ENCODE measurements around the gene TYR.
"Not testable (repeated sequence)": the region's sequence is repeated elsewhere in the genome, so short reads cannot be mapped to it uniquely, and the experiment has no call there.

TYR gene

DNA sequence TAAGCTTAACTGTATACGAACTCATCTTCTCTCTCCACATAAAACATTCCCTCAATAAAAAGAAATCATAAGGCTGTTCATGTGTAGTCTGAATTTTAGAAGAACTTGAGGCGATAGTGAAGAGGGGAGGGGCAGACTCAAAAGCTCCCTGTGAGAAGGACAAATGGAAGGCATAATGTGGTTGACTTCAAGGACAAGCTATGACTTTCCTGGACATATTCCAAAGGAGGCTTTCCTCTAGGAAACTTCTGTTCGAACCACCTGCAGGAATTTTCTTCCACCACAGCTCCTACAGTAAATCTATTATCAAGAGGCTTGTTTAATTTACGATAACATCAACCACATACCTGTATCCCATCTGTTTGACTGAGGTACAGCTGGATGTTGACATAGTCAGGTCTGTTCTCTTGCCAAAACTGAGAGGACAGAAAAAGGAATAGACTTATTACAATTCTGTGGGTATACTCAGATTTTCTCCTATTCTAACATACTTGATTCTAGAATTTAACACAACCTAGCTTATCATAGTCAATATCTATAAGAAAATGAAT, 159.5 kb downstream of the TYR start:
- DNase-seq; in situ Hi-C loops (cut with MboI; ENCODE audit: low pct_unique_long_range_greater_than_20kb, low sequenced_read_pairs): not testable (repeated sequence)

DNA sequence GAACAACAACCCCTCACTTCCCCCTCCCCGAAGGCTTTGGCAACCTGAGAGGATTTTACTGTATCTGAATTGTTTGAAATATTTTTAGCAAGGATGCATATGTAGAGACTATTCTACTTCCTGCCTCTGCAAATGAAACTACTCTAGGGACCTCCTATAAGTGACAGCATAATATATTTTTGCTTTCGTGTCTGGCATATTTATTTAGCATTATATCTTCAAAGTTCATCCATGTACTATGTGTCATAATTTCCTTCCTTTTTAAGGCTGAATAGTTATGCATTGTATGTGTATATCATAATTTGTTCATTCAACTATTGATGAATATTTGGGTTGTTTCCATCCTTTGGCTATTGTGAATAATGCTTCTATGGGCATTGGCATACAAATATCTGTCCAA, 160.4 kb downstream of the TYR start:
- in situ Hi-C loops (cut with MboI; ENCODE audit: low pct_unique_long_range_greater_than_20kb, low sequenced_read_pairs); DNase-seq: not testable (repeated sequence)

DNA sequence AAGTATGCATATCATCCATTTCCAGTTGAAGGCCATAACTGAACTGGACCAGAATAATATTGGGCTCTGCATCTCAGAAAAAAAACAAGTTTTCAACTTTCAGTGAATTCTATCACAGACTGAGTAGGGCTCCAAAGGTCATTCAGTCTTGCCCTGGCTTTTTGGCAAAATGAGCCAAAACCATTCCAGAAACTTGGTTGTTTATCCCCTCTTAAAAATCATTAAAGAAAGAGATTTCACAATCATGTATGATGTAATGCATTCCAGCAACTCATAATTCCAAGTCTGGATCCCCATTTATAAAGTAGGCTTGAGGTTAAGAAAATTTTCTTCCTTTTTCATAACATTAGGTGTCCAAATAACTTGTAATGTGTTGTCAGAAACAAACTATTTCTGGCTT, 162.8 kb downstream of the TYR start:
- DNase-seq; in situ Hi-C loops (cut with MboI; ENCODE audit: low pct_unique_long_range_greater_than_20kb, low sequenced_read_pairs): not testable (repeated sequence)

DNA sequence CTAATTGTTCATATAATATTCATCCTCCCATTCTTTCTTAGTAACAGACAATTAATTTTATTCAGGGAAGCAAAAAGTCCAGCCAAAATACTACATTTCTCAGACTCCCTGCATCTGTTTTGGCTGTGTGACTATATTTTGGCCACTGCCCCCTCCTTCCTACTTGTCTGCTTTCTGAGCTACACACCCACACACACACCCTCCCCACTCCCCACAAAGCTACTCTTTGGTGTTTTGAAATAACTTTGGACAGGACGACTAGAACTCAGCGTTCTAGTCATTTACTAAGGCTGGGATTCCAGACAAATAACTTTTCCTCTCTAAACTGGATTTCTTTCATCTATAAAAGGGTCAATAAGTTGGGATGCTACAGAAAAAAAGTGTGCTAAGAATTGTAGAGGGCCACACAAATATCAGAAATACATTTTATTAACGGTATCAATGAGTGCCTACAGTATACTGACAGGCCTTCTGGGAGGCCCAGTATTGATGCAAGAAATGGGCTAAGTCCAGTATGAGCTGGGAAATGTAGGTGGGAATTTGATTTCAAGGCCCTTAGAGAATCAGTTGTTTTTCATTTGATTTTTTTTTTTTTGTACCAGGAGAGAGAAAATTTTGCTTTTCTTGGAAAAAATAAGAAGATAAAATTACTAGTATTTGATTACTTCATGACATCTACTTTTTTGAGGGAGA, 165.4 kb downstream of the TYR start:
- in situ Hi-C loops (cut with MboI; ENCODE audit: low pct_unique_long_range_greater_than_20kb, low sequenced_read_pairs); DNase-seq: not testable (repeated sequence)
